HEK293 (cell line): Measurements from ENCODE around the gene TBC1D17.

Source experiments
- BCL11A ChIP-seq: fragments of 450-650 bp; formaldehyde crosslinking; IDR thresholded peaks from 2 replicates; pipeline ENCODE4 v1.5.1; 2016; ENCODE audit warnings: low read depth, missing biosample characterization, missing genetic modification characterization
- REPIN1 ChIP-seq: fragments of 450-650 bp; formaldehyde crosslinking; IDR thresholded peaks from 2 replicates; pipeline ENCODE4 v1.5.1; 2017; ENCODE audit warnings: missing biosample characterization, missing genetic modification characterization, low read depth
- ZFHX2 ChIP-seq: fragments of 450-650 bp; formaldehyde crosslinking; conservative IDR thresholded peaks from 2 replicates; pipeline ENCODE4 v1.5.1; 2016; ENCODE audit warnings: missing biosample characterization, missing genetic modification characterization
- ZIC2 ChIP-seq: fragments of 450-650 bp; formaldehyde crosslinking; IDR thresholded peaks from 2 replicates; pipeline ENCODE4 v1.5.1; 2016; ENCODE audit warnings: missing biosample characterization, missing genetic modification characterization
- ZNF114 ChIP-seq: fragments of 450-650 bp; formaldehyde crosslinking; IDR thresholded peaks from 2 replicates; pipeline ENCODE4 v1.5.0; 2017; ENCODE audit warnings: missing biosample characterization, missing genetic modification characterization
- ZNF157 ChIP-seq: fragments of 450-650 bp; formaldehyde crosslinking; IDR thresholded peaks from 2 replicates; pipeline ENCODE4 v1.5.1; 2016; ENCODE audit warnings: missing biosample characterization, missing genetic modification characterization
- ZNF174 ChIP-seq: fragments of 450-650 bp; formaldehyde crosslinking; IDR thresholded peaks from 2 replicates; pipeline ENCODE4 v1.5.0; 2017; ENCODE audit warnings: missing biosample characterization, mild to moderate bottlenecking, missing genetic modification characterization
- ZNF223 ChIP-seq: fragments of 450-650 bp; formaldehyde crosslinking; IDR thresholded peaks from 2 replicates; pipeline ENCODE4 v1.5.1; 2016; ENCODE audit warnings: missing biosample characterization, missing genetic modification characterization
- ZNF473 ChIP-seq: fragments of 450-650 bp; formaldehyde crosslinking; IDR thresholded peaks from 2 replicates; pipeline ENCODE4 v1.5.1; 2017; ENCODE audit warnings: missing biosample characterization, missing genetic modification characterization
- ZNF510 ChIP-seq: fragments of 450-650 bp; formaldehyde crosslinking; IDR thresholded peaks from 2 replicates; pipeline ENCODE4 v1.5.1; 2018; ENCODE audit warnings: mild to moderate bottlenecking, missing genetic modification characterization, missing biosample characterization; ENCODE audit not compliant: insufficient replicate concordance
- ZNF600 ChIP-seq: fragments of 450-650 bp; formaldehyde crosslinking; IDR thresholded peaks from 2 replicates; pipeline ENCODE4 v1.5.1; 2016; ENCODE audit warnings: missing biosample characterization, missing genetic modification characterization
- ZNF629 ChIP-seq: fragments of 450-650 bp; formaldehyde crosslinking; IDR thresholded peaks from 2 replicates; pipeline ENCODE4 v1.5.1; 2017; ENCODE audit warnings: missing biosample characterization, missing genetic modification characterization
- ZNF677 ChIP-seq: fragments of 450-650 bp; IDR thresholded peaks from 2 replicates; pipeline ENCODE4 v1.5.0; 2018; ENCODE audit warnings: missing biosample characterization, mild to moderate bottlenecking, missing genetic modification characterization, moderate library complexity
- ZNF776 ChIP-seq: fragments of 450-650 bp; formaldehyde crosslinking; IDR thresholded peaks from 2 replicates; pipeline ENCODE4 v1.5.0; 2017; ENCODE audit warnings: missing biosample characterization, missing genetic modification characterization, borderline replicate concordance
- TF ChIP-seq, protein P1 (sequence below): fragments of 450-650 bp; formaldehyde crosslinking; IDR thresholded peaks from 2 replicates; pipeline ENCODE4 v1.5.1; 2016; ENCODE audit warnings: missing biosample characterization, missing genetic modification characterization
- TF ChIP-seq, protein P2 (sequence below): fragments of 450-650 bp; formaldehyde crosslinking; IDR thresholded peaks from 2 replicates; pipeline ENCODE4 v1.5.1; 2016; ENCODE audit warnings: missing biosample characterization, missing genetic modification characterization
- TF ChIP-seq, protein P3 (sequence below): sonication (generic); formaldehyde crosslinking; IDR thresholded peaks from 2 replicates; pipeline ENCODE4 v1.8.1; 2022; ENCODE audit warnings: mild to moderate bottlenecking, moderate library complexity, missing genetic modification reagents
- TF ChIP-seq, protein P4 (sequence below): fragments of 450-650 bp; formaldehyde crosslinking; IDR thresholded peaks from 2 replicates; pipeline ENCODE4 v1.5.1; 2016; ENCODE audit warnings: missing biosample characterization, missing genetic modification characterization, low read depth
- TF ChIP-seq, protein P5 (sequence below): fragments of 450-650 bp; formaldehyde crosslinking; IDR thresholded peaks from 2 replicates; pipeline ENCODE4 v1.5.1; 2016; ENCODE audit warnings: missing biosample characterization, missing genetic modification characterization
- TF ChIP-seq, protein P6 (sequence below): fragments of 450-650 bp; formaldehyde crosslinking; optimal IDR thresholded peaks from 2 replicates; pipeline ENCODE3; 2016; ENCODE audit warnings: missing biosample characterization, mild to moderate bottlenecking, missing genetic modification characterization
- TF ChIP-seq, protein P7 (sequence below): fragments of 450-650 bp; formaldehyde crosslinking; IDR thresholded peaks from 2 replicates; pipeline ENCODE4 v1.5.1; 2016; ENCODE audit warnings: missing biosample characterization, missing genetic modification characterization

The TBC1D17 gene

DNA sequence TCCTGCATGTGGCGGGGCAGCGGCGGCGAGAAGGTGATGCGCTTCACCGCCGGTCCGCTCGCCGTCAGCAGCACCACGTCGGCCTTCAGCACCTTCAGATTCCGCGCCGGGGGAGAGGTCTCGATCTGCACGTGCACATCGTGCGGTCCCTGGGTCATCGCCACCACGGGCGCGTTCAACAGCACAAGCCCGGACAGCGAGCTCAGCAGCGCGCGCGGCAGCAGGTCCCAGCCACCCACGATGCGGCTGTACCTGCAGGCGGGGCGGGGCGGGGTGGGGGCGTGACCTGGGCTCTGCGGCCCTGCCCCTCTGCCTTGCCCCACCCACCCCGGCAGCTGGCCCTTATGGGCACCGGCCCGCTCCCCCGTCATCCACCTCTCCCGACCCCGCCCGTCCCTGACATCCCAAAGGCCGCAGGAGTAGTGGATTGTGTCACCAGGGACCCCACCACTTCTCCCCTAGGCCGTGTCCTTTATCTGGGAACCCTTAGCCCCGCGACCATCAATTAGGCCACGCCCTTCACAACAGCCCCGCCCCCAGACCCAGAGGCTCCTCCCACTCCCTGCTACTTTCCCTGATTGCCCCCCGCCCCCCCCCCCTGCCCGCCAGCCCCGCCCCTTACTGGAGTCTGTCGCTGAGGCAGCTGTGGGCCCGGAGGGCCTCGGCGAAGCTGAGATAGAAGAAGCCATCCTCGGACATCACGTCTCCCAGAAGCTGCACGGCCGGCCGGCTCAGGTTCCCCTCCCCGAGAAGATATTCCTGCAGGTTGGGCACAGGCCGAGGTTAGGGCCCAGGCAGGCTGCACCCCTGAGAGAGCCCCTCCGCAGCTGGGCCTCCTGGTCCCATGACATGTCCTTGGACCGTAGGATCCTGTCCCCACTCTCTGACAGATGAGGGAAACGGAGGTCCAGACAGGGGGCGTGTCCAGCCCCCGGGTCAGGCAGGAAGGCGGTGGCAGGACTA lies 13.1 kb downstream of the TBC1D17 start (continued):
- TF ChIP-seq, protein P1, sequence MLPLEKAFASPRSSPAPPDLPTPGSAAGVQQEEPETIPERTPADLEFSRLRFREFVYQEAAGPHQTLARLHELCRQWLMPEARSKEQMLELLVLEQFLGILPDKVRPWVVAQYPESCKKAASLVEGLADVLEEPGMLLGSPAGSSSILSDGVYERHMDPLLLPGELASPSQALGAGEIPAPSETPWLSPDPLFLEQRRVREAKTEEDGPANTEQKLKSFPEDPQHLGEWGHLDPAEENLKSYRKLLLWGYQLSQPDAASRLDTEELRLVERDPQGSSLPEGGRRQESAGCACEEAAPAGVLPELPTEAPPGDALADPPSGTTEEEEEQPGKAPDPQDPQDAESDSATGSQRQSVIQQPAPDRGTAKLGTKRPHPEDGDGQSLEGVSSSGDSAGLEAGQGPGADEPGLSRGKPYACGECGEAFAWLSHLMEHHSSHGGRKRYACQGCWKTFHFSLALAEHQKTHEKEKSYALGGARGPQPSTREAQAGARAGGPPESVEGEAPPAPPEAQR (tag by site-specific recombination) = no peak
- no peak for TF ChIP-seq ZNF510 (tag by site-specific recombination)
- no peak for TF ChIP-seq ZNF473 (tag by site-specific recombination)
- TF ChIP-seq, protein P2, sequence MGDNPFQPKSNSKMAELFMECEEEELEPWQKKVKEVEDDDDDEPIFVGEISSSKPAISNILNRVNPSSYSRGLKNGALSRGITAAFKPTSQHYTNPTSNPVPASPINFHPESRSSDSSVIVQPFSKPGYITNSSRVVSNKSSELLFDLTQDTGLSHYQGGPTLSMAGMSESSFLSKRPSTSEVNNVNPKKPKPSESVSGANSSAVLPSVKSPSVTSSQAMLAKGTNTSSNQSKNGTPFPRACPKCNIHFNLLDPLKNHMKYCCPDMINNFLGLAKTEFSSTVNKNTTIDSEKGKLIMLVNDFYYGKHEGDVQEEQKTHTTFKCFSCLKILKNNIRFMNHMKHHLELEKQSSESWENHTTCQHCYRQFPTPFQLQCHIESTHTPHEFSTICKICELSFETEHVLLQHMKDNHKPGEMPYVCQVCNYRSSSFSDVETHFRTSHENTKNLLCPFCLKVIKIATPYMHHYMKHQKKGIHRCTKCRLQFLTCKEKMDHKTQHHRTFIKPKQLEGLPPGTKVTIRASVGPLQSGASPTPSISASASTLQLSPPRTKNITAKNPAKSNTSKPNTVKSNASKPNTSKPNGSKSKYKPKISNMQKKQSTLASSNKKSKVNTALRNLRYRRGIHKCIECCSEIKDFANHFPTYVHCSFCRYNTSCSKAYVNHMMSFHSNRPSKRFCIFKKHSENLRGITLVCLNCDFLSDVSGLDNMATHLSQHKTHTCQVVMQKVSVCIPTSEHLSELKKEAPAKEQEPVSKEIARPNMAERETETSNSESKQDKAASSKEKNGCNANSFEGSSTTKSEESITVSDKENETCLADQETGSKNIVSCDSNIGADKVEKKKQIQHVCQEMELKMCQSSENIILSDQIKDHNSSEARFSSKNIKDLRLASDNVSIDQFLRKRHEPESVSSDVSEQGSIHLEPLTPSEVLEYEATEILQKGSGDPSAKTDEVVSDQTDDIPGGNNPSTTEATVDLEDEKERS (tag by site-specific recombination) = no peak
- TF ChIP-seq, protein P3, sequence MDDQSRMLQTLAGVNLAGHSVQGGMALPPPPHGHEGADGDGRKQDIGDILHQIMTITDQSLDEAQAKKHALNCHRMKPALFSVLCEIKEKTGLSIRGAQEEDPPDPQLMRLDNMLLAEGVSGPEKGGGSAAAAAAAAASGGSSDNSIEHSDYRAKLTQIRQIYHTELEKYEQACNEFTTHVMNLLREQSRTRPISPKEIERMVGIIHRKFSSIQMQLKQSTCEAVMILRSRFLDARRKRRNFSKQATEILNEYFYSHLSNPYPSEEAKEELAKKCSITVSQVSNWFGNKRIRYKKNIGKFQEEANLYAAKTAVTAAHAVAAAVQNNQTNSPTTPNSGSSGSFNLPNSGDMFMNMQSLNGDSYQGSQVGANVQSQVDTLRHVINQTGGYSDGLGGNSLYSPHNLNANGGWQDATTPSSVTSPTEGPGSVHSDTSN (CRISPR knock-in tag) = no peak
- TF ChIP-seq, protein P4, sequence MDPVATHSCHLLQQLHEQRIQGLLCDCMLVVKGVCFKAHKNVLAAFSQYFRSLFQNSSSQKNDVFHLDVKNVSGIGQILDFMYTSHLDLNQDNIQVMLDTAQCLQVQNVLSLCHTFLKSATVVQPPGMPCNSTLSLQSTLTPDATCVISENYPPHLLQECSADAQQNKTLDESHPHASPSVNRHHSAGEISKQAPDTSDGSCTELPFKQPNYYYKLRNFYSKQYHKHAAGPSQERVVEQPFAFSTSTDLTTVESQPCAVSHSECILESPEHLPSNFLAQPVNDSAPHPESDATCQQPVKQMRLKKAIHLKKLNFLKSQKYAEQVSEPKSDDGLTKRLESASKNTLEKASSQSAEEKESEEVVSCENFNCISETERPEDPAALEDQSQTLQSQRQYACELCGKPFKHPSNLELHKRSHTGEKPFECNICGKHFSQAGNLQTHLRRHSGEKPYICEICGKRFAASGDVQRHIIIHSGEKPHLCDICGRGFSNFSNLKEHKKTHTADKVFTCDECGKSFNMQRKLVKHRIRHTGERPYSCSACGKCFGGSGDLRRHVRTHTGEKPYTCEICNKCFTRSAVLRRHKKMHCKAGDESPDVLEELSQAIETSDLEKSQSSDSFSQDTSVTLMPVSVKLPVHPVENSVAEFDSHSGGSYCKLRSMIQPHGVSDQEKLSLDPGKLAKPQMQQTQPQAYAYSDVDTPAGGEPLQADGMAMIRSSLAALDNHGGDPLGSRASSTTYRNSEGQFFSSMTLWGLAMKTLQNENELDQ (tag by site-specific recombination) = no peak
- TF ChIP-seq ZNF114 = no peak
- TF ChIP-seq ZFHX2 (tag by site-specific recombination) = peak; percentile 57; the same call in 1 of the 2 replicates
- TF ChIP-seq, protein P5, sequence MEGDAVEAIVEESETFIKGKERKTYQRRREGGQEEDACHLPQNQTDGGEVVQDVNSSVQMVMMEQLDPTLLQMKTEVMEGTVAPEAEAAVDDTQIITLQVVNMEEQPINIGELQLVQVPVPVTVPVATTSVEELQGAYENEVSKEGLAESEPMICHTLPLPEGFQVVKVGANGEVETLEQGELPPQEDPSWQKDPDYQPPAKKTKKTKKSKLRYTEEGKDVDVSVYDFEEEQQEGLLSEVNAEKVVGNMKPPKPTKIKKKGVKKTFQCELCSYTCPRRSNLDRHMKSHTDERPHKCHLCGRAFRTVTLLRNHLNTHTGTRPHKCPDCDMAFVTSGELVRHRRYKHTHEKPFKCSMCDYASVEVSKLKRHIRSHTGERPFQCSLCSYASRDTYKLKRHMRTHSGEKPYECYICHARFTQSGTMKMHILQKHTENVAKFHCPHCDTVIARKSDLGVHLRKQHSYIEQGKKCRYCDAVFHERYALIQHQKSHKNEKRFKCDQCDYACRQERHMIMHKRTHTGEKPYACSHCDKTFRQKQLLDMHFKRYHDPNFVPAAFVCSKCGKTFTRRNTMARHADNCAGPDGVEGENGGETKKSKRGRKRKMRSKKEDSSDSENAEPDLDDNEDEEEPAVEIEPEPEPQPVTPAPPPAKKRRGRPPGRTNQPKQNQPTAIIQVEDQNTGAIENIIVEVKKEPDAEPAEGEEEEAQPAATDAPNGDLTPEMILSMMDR (tag by site-specific recombination) = peak; percentile 64
- no peak for TF ChIP-seq BCL11A
- TF ChIP-seq REPIN1 (tag by site-specific recombination) = no peak
- TF ChIP-seq, protein P6, sequence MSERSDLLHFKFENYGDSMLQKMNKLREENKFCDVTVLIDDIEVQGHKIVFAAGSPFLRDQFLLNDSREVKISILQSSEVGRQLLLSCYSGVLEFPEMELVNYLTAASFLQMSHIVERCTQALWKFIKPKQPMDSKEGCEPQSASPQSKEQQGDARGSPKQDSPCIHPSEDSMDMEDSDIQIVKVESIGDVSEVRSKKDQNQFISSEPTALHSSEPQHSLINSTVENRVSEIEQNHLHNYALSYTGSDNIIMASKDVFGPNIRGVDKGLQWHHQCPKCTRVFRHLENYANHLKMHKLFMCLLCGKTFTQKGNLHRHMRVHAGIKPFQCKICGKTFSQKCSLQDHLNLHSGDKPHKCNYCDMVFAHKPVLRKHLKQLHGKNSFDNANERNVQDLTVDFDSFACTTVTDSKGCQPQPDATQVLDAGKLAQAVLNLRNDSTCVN (tag by site-specific recombination) = peak; percentile 46
- TF ChIP-seq, protein P7, sequence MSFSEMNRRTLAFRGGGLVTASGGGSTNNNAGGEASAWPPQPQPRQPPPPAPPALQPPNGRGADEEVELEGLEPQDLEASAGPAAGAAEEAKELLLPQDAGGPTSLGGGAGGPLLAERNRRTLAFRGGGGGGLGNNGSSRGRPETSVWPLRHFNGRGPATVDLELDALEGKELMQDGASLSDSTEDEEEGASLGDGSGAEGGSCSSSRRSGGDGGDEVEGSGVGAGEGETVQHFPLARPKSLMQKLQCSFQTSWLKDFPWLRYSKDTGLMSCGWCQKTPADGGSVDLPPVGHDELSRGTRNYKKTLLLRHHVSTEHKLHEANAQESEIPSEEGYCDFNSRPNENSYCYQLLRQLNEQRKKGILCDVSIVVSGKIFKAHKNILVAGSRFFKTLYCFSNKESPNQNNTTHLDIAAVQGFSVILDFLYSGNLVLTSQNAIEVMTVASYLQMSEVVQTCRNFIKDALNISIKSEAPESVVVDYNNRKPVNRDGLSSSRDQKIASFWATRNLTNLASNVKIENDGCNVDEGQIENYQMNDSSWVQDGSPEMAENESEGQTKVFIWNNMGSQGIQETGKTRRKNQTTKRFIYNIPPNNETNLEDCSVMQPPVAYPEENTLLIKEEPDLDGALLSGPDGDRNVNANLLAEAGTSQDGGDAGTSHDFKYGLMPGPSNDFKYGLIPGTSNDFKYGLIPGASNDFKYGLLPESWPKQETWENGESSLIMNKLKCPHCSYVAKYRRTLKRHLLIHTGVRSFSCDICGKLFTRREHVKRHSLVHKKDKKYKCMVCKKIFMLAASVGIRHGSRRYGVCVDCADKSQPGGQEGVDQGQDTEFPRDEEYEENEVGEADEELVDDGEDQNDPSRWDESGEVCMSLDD = no peak
- TF ChIP-seq ZNF776 (tag by site-specific recombination) = no peak
- TF ChIP-seq ZNF677 = no peak
- no peak for TF ChIP-seq ZNF157 (tag by site-specific recombination)
- no peak for TF ChIP-seq ZNF629
- TF ChIP-seq ZIC2 (tag by site-specific recombination) = no peak; the same call in 1 of the 2 replicates
- no peak for TF ChIP-seq ZNF174
- no peak for TF ChIP-seq ZNF600 (tag by site-specific recombination)
- no peak for TF ChIP-seq ZNF223 (tag by site-specific recombination)
